ENCODE results near the gene GATAD1. TPM values are rescaled to one million over a fixed set of nuclear protein-coding genes. Genes with fewer than 3 reads are reported as not detected.

Gene GATAD1
- total and polyA plus RNA-seq, 2 of the 13 experiments (the other 11 are each of a cell fraction or from before 2014, with no cell fraction given) = 20.6 to 42.1 TPM

GRCh38 chr7:92447345-92448204, at the start of gene GATAD1 (continued):
- TF ChIP-seq CSRNP2 (CRISPR knock-in tag; conservative IDR thresholded peaks at IDR 0.05; ENCODE audit: low read depth) = no peak
- TF ChIP-seq ZNF816 (CRISPR knock-in tag; IDR thresholded peaks at IDR 0.05; ENCODE audit: borderline replicate concordance) = 0 out of 2 replicates have a peak, but pooled peaks have one; percentile 20
- peak; percentile 75; the same call in 1 of the 2 replicates for TF ChIP-seq ZNF232 (CRISPR knock-in tag; IDR thresholded peaks at IDR 0.05; ENCODE audit: borderline replicate concordance)
- no peak for TF ChIP-seq FOXO4 (CRISPR knock-in tag; conservative IDR thresholded peaks at IDR 0.05)
- TF ChIP-seq ARID2 (CRISPR knock-in tag; IDR thresholded peaks at IDR 0.05; ENCODE audit: borderline replicate concordance) = no peak
- peak; percentile 39; the same call in 1 of the 2 replicates for TF ChIP-seq ZNF121 (CRISPR knock-in tag; IDR thresholded peaks at IDR 0.05)
- TF ChIP-seq NR2C2 (CRISPR knock-in tag; IDR thresholded peaks at IDR 0.05; ENCODE audit: borderline replicate concordance) = peak; percentile 77; the same call in 1 of the 2 replicates
- TF ChIP-seq, protein P1, sequence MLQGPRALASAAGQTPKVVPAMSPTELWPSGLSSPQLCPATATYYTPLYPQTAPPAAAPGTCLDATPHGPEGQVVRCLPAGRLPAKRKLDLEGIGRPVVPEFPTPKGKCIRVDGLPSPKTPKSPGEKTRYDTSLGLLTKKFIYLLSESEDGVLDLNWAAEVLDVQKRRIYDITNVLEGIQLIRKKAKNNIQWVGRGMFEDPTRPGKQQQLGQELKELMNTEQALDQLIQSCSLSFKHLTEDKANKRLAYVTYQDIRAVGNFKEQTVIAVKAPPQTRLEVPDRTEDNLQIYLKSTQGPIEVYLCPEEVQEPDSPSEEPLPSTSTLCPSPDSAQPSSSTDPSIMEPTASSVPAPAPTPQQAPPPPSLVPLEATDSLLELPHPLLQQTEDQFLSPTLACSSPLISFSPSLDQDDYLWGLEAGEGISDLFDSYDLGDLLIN (CRISPR knock-in tag; IDR thresholded peaks at IDR 0.05; ENCODE audit: borderline replicate concordance) = no peak
- peak; percentile 86 for TF ChIP-seq ZFP91 (CRISPR knock-in tag; IDR thresholded peaks at IDR 0.05; ENCODE audit: borderline replicate concordance)
- peak; percentile 16; the same call in 1 of the 2 replicates for TF ChIP-seq PITX1 (CRISPR knock-in tag; IDR thresholded peaks at IDR 0.05)
- TF ChIP-seq ZFP41 (CRISPR knock-in tag; IDR thresholded peaks at IDR 0.05; ENCODE audit: borderline replicate concordance) = no peak; the same call in 1 of the 2 replicates
- peak; percentile 95 for TF ChIP-seq ZFX (CRISPR knock-in tag; IDR thresholded peaks at IDR 0.05; ENCODE audit: low read depth)
- TF ChIP-seq ZNF704 (CRISPR knock-in tag; IDR thresholded peaks at IDR 0.05; ENCODE audit: borderline replicate concordance) = 0 out of 2 replicates have a peak, but pooled peaks have one; percentile 57
- TF ChIP-seq ZNF10 (CRISPR knock-in tag; IDR thresholded peaks at IDR 0.05; ENCODE audit: borderline replicate concordance, low read depth) = no peak
- TF ChIP-seq SNAPC5 (CRISPR knock-in tag; IDR thresholded peaks at IDR 0.05; ENCODE audit: borderline replicate concordance) = no peak
- TF ChIP-seq ZNF761 (CRISPR knock-in tag; conservative IDR thresholded peaks at IDR 0.05) = no peak
- 0 out of 2 replicates have a peak, but pooled peaks have one; percentile 41 for TF ChIP-seq MEIS1 (CRISPR knock-in tag; IDR thresholded peaks at IDR 0.05; ENCODE audit: borderline replicate concordance)
- TF ChIP-seq IKZF4 (CRISPR knock-in tag; IDR thresholded peaks at IDR 0.05; ENCODE audit: borderline replicate concordance, low read depth, not compliant biosample characterization) = no peak
- TF ChIP-seq FOXO1 (CRISPR knock-in tag; IDR thresholded peaks at IDR 0.05) = peak; percentile 50
